Stimulated activated naive CD4-positive, alpha-beta T cell treated with Interleukin-2 at 50 U/mL for 16 hours (primary cell): ENCODE data around the gene DLG4.

Experiments
- DNase-seq: peaks from one replicate; lab custom pipeline; 2025; lab: John Stamatoyannopoulos, UW

The DLG4 gene

GRCh38 chr17:7156342-7156940, 63.2 kb downstream of the DLG4 start:
- DNase-seq = no peak

GRCh38 chr17:7147772-7148171, 71.9 kb downstream of the DLG4 start:
- DNase-seq = no peak

GRCh38 chr17:7146115-7146514, 73.5 kb downstream of the DLG4 start:
- no peak for DNase-seq

- no peak for DNase-seq
These were observed 75.4 kb downstream of the DLG4 start for GRCh38 chr17:7144213-7144612.

- no peak for DNase-seq
These were observed 77.8 kb downstream of the DLG4 start for GRCh38 chr17:7141824-7142223.

GRCh38 chr17:7139400-7139799, 80.2 kb downstream of the DLG4 start:
- DNase-seq = no peak

GRCh38 chr17:7138800-7139381, 80.7 kb downstream of the DLG4 start:
- no peak for DNase-seq

GRCh38 chr17:7137171-7137943, 82.3 kb downstream of the DLG4 start:
- DNase-seq = no peak
